ENCODE measurements around the gene ZDHHC1. TPM values are rescaled to one million over a fixed set of nuclear protein-coding genes. Genes with fewer than 3 reads are reported as not detected.
A peak's percentile ranks its signal among the peaks of the same experiment; 100 is the strongest.

Gene ZDHHC1
- total and polyA plus RNA-seq, 2 of the 13 experiments (the other 11 are each of a cell fraction or from before 2014, with no cell fraction given): 0.51 to 1.1 TPM

DNA sequence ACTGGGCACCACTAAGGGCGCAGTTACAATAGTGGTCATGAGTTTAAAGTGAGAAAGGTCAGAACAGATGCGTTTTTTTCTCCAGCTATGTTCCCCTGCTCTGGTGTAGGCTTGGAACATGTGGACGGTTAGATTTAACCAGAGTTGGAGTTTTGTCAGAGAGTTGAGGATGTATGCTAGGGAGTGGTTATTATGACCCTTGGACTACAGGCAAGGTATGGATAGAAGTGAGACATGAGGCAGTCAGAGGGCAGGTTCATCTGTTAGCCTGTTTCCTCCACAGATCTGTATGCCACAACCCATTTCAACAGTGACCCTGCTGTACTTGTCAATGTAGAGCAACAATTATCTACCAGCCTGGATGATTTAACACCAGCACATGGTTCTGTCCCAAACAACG, 45.6 kb downstream of the ZDHHC1 start:
- FAIRE-seq (no peak), ATAC-seq (peak; percentile 56), DNase-seq (ENCODE audit: low spot score) (no peak)
- Histone ChIP-seq H3K4me1 (ENCODE audit: insufficient read depth, low read length) (peaks cover 49% of the 10 kb centered on the region), H3K9me3 (ENCODE audit: low read length) (no peaks in the 10 kb centered on the region), H2AFZ (ENCODE audit: low read length) (peak overlapping the region; percentile 33), H3K36me3 (replicated peaks in 1 of 2; ENCODE audit: control insufficient read depth in 1 of 2, insufficient read depth in 2 of 2, low read length in 2 of 2) (no peaks in the 10 kb centered on the region), H3K79me2 (ENCODE audit: insufficient read depth, low read length) (no peaks in the 10 kb centered on the region), H4K20me1 (ENCODE audit: insufficient read depth, low read length) (no peaks in the 10 kb centered on the region), H3K4me3 (replicated peaks in 1 of 3; ENCODE audit: insufficient read depth in 1 of 3, low read depth in 2 of 3, low read length in 3 of 3) (no peak overlapping the region), H3K4me2 (ENCODE audit: low read depth, low read length) (no peak overlapping the region), H3K27ac (ENCODE audit: extremely low read length, insufficient read depth, low read length) (no peak overlapping the region), H3K27me3 (ENCODE audit: control insufficient read depth in 1 of 2, insufficient read depth in 2 of 2, low read length in 2 of 2) (peaks cover 0 to 1% of the 10 kb centered on the region in 2 experiments; a peak in 1 of 5 replicates), H3K9ac (ENCODE audit: insufficient read depth, low read depth, low read length) (no peak overlapping the region)
- WGBS (ENCODE audit: low lambda C conversion rate): 64% methylated on average over 4 of the region's 4 CpGs
- POLR2A ChIA-PET: no interaction called here
- TF ChIP-seq, protein P1, sequence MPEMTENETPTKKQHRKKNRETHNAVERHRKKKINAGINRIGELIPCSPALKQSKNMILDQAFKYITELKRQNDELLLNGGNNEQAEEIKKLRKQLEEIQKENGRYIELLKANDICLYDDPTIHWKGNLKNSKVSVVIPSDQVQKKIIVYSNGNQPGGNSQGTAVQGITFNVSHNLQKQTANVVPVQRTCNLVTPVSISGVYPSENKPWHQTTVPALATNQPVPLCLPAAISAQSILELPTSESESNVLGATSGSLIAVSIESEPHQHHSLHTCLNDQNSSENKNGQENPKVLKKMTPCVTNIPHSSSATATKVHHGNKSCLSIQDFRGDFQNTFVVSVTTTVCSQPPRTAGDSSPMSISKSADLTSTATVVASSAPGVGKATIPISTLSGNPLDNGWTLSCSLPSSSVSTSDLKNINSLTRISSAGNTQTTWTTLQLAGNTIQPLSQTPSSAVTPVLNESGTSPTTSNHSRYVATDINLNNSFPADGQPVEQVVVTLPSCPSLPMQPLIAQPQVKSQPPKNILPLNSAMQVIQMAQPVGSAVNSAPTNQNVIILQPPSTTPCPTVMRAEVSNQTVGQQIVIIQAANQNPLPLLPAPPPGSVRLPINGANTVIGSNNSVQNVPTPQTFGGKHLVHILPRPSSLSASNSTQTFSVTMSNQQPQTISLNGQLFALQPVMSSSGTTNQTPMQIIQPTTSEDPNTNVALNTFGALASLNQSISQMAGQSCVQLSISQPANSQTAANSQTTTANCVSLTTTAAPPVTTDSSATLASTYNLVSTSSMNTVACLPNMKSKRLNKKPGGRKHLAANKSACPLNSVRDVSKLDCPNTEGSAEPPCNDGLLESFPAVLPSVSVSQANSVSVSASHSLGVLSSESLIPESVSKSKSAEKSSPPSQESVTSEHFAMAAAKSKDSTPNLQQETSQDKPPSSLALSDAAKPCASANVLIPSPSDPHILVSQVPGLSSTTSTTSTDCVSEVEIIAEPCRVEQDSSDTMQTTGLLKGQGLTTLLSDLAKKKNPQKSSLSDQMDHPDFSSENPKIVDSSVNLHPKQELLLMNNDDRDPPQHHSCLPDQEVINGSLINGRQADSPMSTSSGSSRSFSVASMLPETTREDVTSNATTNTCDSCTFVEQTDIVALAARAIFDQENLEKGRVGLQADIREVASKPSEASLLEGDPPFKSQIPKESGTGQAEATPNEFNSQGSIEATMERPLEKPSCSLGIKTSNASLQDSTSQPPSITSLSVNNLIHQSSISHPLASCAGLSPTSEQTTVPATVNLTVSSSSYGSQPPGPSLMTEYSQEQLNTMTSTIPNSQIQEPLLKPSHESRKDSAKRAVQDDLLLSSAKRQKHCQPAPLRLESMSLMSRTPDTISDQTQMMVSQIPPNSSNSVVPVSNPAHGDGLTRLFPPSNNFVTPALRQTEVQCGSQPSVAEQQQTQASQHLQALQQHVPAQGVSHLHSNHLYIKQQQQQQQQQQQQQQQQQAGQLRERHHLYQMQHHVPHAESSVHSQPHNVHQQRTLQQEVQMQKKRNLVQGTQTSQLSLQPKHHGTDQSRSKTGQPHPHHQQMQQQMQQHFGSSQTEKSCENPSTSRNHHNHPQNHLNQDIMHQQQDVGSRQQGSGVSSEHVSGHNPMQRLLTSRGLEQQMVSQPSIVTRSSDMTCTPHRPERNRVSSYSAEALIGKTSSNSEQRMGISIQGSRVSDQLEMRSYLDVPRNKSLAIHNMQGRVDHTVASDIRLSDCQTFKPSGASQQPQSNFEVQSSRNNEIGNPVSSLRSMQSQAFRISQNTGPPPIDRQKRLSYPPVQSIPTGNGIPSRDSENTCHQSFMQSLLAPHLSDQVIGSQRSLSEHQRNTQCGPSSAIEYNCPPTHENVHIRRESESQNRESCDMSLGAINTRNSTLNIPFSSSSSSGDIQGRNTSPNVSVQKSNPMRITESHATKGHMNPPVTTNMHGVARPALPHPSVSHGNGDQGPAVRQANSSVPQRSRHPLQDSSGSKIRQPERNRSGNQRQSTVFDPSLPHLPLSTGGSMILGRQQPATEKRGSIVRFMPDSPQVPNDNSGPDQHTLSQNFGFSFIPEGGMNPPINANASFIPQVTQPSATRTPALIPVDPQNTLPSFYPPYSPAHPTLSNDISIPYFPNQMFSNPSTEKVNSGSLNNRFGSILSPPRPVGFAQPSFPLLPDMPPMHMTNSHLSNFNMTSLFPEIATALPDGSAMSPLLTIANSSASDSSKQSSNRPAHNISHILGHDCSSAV (CRISPR knock-in tag; IDR thresholded peaks at IDR 0.05; ENCODE audit: borderline replicate concordance): no peak
- TF ChIP-seq FOXA3 (CRISPR knock-in tag; IDR thresholded peaks at IDR 0.05) (no peak), HDAC6 (IDR thresholded peaks at IDR 0.05; ENCODE audit: low read depth, low read length) (no peak), RFX1 (IDR thresholded peaks at IDR 0.05) (no peak), ZNF552 (CRISPR knock-in tag; IDR thresholded peaks at IDR 0.05; ENCODE audit: borderline replicate concordance) (no peak), HNF4A (CRISPR knock-in tag; IDR thresholded peaks at IDR 0.05) (0 out of 2 replicates have a peak, but pooled peaks have one; percentile 17), NBN (conservative IDR thresholded peaks at IDR 0.05) (no peak), ZNF329 (CRISPR knock-in tag; IDR thresholded peaks at IDR 0.05; ENCODE audit: low read depth) (no peak), ZSCAN22 (CRISPR knock-in tag; IDR thresholded peaks at IDR 0.05) (peak; percentile 71; the same call in 1 of the 2 replicates), ZNF333 (CRISPR knock-in tag; IDR thresholded peaks at IDR 0.05; ENCODE audit: borderline replicate concordance) (no peak)
- CTCF ChIA-PET (ENCODE audit: low intra/inter-chr PET ratio, low total read pairs): no interaction called here
- in situ Hi-C loops (cut with HindIII; ENCODE audit: extremely low pct_ligation_motif_present, low pct_unique_long_range_greater_than_20kb) (no loop called here), intact Hi-C loops (cut with micrococcal nuclease; ENCODE audit: unreplicated experiment) (no loop called here)
- BruUV-seq (replicated peaks): no TSS peak

Measured in HepG2 (cell line).